ENCODE results near the gene KIAA1217. TPM values are rescaled to one million over a fixed set of nuclear protein-coding genes. Genes with fewer than 3 reads are reported as not detected.

Gene KIAA1217
- total RNA-seq: 74.8 TPM
- long read RNA-seq, partial matches to known transcripts: 30 of 101 reads
- long read RNA-seq, other reads (novel, unspliced or antisense): 71 of 101 reads

GRCh38 chr10:24208661-24209431, at the start of gene KIAA1217:
Gene KIAA1217, plus strand, starts transcription at chr10:24209138. Its CDS starts 56 bp downstream, at chr10:24209194.
- DNase-seq (ENCODE audit: low spot score): no peak

DNA sequence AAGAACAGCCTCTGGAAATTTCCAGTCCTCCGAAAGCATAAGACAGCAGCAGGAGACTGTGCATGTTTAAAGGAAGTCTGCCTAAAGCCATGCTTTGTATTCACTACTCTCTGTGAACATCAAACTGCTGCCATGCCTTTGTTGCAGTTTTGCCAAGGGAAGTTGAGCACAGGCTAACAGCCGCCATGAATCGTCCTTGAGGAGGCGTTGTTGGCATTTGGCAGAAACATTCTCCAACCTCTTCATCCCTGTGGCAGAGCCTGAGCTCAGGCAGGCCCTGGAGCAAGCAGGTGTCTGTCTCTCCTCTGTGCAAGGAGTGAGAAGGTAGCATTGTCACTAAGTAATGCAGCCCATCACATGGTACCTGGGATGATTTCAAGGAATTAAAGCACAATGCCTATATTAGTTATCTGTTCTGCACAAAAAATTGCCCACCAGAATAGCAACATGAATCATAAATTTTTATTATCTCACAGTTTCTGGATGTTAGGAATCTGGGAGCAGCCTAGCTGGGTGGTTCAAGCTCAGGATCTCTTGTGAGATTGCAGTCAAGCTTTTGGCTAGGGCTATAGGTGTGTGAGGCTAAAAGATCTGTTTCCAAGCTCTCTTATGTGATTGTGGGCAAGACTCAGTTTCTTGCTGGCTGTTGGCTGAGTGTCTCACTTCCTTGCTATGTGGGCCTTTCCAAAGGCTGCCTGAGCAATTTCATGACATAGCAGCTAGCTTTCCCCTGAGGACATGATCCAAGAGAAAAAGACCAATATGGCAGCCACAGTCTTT, 46.5 kb upstream of the KIAA1217 start:
- no peak for DNase-seq (ENCODE audit: low spot score)

DNA sequence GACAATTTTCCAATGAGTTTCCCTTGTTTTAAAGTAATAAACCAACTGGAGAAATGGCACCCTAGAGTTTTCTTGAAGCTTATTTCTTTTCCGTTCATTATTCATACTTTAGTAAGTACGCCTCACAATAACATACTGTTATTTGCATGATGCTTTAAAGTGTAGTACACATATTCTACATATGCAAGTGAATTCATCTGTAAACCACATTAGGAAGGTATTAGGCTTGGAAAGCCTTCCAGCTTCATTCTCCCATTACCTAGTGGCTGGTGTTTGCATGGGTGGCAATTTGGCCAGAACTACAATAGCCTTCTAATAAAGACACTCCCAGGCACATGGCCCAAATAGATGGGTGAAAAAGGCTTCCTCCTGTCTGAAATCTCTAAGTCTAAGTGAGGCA, 45.5 kb upstream of the KIAA1217 start:
- DNase-seq (ENCODE audit: low spot score): no peak

GRCh38 chr10:24168258-24169170, 40.4 kb upstream of the KIAA1217 start:
- no peak for DNase-seq (ENCODE audit: low spot score)

DNA sequence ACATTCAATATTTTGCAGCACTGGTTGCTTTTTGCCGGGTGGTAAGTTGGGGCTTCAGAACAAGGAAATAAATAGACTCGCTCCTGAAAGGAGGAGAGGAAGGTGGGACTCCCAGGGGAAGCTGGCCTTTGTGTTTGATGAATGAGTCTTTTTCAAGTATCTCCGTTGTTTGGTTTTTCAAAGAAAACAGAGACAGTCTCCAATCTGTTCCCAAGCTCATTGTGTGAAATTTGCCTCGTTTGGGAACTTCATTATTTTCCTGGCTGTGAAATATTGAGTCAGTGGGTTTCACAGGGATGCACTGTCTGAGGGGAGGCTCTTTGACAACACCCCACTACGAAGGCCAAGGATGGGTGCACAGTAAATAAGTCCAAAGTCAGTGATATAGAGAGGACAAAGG, 38.7 kb upstream of the KIAA1217 start:
- no peak for DNase-seq (ENCODE audit: low spot score)

DNA sequence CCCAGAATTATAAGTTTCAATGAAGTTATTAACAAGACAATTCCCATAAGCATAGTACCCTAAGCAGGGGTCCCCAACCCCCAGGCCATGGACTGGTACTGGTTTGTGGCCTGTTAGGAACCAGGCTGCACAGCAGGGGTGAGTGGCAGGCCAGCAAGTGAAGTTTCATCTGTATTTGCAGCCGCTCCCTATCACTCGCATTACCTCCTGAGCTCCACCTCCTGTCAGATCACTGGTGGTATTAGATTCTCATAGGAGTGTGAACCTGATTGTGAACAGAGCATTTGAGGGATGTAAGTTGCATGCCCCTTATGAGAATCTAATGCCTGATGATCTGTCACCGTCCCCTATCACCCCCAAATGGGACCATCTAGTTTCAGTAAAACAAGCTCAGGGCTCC, 36.0 kb upstream of the KIAA1217 start:
- no peak for DNase-seq (ENCODE audit: low spot score)

GRCh38 chr10:24174014-24174413, 34.9 kb upstream of the KIAA1217 start:
- no peak for DNase-seq (ENCODE audit: low spot score)

DNA sequence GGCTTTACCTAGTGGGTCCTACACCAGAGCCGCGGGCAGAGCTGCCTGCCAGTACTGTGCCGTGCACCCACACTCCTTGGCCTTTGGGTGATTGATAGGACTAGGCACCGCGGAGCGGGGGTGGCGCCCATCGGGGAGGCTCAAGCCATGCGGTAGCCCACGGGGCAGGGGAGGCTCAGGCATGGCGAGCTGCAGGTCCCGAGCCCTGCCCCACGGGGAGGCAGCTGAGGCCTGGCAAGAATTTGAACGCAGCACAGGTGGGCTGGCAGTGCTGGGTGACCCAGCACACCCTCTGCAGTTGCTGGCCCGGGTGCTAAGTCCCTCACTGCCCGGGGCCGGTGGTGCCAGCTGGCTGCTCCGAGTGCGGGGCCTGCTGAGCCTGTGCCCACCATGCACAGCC, 32.3 kb upstream of the KIAA1217 start:
- no peak for DNase-seq (ENCODE audit: low spot score)

DNA sequence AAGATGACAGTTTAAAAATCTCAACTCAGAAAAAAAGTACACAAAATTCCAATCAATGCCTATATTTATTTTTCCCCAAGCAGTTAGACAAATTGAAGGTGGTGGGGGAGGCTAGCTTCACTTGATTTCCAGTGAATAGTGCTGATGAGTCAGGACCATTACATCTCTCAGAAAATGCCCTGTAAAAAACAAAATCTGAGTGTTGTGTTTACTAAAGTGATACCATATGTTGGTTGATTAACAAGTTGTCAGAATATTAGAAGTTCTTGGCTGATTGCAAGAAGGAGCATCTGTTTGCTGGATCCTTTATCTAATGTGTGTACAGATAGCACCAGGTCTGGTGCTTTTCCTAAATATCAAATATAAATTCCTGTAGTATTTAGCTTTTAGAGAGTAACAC, 31.3 kb upstream of the KIAA1217 start:
- DNase-seq (ENCODE audit: low spot score): no peak

GRCh38 chr10:24180891-24181290, 28.0 kb upstream of the KIAA1217 start:
- no peak for DNase-seq (ENCODE audit: low spot score)

DNA sequence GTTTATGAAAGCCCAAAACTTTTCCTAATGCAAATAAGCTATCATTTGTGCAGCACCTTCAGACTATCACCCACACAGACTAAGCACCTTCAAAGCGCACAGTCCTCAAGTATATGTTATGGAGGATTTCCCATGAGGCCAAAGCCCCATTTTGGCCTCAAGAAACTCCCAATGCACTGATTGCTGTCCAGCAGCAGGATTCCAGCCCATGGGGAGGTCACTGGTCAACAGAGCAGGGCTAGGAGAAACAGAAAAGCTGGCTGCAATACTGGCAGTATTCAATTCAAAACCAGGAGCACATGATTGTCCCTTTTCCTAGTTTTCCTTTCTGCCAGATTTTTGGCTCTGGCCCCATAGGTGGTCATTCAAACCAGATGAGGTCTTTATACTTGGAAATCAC, 24.5 kb upstream of the KIAA1217 start:
- DNase-seq (ENCODE audit: low spot score): no peak

GRCh38 chr10:24193330-24193729, 15.6 kb upstream of the KIAA1217 start:
- DNase-seq (ENCODE audit: low spot score): no peak

DNA sequence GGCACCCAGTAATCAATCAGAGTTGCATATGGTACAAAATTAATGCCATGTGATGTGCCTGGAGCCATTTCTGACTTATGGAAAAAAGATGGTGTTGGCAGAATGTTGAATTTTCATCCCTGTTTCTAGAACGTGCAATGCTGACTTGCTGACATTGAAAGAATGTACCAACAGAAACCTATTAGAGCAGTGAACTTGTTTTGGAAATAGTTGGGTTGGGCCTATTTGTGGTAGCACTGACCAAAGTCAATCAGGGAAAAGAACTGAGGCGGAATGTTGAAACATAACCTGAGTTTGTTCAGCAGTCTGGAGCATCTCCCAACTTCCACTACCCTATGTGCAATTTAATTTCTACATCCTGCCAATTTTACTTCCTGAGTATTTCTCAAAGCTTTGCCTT, 11.7 kb upstream of the KIAA1217 start:
- DNase-seq (ENCODE audit: low spot score): no peak

DNA sequence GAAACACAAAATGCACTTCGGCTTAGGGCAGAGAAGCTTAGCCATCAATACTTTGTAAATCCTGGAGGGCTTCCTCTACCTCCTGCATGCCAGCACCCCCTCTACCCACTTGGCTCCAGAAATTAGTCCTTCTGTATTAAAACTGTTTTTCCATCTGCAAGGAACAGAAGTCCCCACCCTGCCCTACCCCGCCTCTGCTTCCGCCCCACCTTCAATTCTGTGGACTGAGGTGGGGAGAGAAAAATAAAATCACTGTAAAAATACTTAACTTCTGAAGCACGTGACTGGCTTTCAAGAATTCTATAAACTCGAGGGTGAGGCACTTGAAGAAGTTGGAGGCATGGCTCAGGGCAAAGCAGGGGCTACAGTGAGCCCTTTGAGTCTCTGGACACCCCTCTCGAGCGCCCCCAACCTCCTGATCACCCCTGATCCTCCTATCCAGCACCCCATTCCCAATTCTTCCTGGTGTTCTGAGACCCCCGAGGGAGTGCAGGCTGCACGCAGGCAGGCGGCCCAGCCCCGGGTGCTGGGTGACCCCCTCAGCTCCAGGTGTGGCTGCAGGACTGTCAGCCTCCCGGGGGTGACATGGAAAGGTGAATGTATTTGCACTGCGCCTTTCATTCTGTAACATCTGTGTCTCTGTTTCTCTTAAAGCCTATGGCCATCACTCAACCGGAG, 7.3 kb upstream of the KIAA1217 start:
- DNase-seq (ENCODE audit: low spot score): no peak

GRCh38 chr10:24202181-24202570, 6.8 kb upstream of the KIAA1217 start:
- no peak for DNase-seq (ENCODE audit: low spot score)

DNA sequence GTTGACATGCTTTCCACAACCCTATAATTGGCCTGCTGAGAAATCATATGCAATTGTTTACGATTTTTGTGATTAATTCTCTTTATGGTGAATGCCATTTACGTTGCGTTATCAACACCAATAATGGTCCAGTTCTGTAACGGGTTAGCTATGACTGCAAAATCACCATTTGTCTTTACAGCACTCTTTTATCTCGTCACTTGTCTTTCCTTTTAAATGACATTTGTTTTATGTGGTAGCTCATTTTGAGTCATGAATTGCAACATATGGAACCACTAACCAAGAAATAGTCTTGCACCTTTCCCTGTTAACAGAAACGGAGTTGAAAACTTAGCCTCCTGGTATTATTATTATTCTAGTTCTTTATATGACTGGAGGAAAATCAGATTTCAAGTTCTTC, 3.1 kb upstream of the KIAA1217 start:
- no peak for DNase-seq (ENCODE audit: low spot score)

- no peak for DNase-seq (ENCODE audit: low spot score)
These were observed 2.6 kb upstream of the KIAA1217 start for GRCh38 chr10:24206334-24206733.

GRCh38 chr10:24206926-24207325, 2.0 kb upstream of the KIAA1217 start:
- no peak for DNase-seq (ENCODE audit: low spot score)

DNA sequence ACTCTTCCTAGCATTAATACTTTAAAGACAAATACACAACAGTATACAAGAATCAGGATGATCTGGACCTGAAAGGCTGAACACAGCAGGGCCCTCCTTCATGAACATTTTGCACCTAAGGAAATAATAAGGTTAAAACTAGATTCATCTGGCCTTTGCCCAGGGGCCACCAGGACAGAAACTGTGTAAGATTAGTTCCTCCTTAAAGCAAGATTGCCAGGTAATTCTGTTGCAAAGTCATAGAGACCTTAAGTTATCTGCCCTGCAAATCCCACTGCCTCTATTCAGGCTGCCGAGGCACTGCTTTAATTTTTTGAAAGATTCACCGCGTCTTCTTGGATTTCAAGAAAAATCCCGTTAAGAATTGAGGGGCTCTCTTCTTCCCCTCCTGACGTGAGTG, 1.6 kb upstream of the KIAA1217 start:
- DNase-seq (ENCODE audit: low spot score): no peak

DNA sequence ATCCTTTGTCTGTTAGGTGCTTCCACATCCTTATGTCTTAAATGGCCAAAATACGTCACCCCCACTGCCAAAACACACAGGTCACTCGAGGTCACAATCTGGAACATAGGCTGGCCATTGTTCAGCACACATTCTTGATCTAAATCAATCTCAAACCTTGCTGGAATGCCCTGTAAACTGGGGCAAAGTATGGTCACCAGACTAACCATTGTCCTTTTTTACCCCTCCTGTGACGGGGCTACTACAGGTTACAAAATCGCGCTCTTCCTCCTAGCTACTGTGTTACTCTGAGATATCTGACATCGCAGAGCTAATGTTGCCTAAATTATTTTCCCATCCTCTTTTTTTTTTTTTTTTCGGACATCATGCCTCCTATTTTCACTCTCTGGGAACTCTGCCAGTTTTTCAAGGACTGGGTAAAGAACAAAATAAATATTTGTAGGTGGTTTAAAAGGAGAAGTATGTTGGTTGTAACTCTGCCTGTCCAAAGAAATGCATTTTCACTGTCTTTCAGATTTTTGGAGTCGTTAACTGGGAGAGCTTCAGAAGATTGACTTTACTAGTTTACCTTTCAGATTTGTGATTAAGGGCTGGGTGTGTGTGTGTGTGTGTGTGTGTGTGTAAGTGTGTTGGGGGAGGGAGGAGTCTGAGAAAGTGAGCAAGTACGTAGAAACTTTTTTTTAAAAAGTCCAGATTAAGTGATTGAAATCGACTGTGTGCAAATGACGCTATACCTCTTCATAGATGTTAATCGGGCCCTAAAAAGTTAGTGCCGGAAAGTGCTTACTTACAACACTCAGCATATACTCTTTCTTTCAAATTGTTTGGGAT, 942 bp upstream of the KIAA1217 start:
- no peak for DNase-seq (ENCODE audit: low spot score)
